PC-9 (cell line): ENCODE measurements around the gene AKAP13.

ENCODE experiments used
- EZH2 ChIP-seq: fragments of 200-600 bp; sonication (generic); IDR thresholded peaks from 2 replicates; pipeline ENCODE4 v1.8.0; 2017; ENCODE audit warnings: antibody characterized with exemption, low read depth
- TF ChIP-seq, protein P1 (sequence below): fragments of 200-600 bp; sonication (generic); conservative IDR thresholded peaks from 2 replicates; pipeline ENCODE4 v1.6.1; 2017; ENCODE audit warnings: mixed run types, antibody characterized with exemption, mild to moderate bottlenecking, moderate library complexity

GRCh38 chr15:85556618-85556895 is 176.2 kb downstream of the AKAP13 start:
- TF ChIP-seq, protein P1, sequence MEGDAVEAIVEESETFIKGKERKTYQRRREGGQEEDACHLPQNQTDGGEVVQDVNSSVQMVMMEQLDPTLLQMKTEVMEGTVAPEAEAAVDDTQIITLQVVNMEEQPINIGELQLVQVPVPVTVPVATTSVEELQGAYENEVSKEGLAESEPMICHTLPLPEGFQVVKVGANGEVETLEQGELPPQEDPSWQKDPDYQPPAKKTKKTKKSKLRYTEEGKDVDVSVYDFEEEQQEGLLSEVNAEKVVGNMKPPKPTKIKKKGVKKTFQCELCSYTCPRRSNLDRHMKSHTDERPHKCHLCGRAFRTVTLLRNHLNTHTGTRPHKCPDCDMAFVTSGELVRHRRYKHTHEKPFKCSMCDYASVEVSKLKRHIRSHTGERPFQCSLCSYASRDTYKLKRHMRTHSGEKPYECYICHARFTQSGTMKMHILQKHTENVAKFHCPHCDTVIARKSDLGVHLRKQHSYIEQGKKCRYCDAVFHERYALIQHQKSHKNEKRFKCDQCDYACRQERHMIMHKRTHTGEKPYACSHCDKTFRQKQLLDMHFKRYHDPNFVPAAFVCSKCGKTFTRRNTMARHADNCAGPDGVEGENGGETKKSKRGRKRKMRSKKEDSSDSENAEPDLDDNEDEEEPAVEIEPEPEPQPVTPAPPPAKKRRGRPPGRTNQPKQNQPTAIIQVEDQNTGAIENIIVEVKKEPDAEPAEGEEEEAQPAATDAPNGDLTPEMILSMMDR = no peak
- no peak for TF ChIP-seq EZH2
